Stomach smooth muscle (tissue), 2 donors: Measurements from ENCODE around the gene NUDT16L1.
"Not testable (repeated sequence)": the region's sequence is repeated elsewhere in the genome, so short reads cannot be mapped to it uniquely, and the experiment has no call there.

Source experiments
- H3K27ac ChIP-seq: one replicate; pipeline ENCODE4 v1.7.0; 2013; ENCODE audit warnings: mild to moderate bottlenecking, low read length, inconsistent platforms
- H3K27me3 ChIP-seq, 2 donors: one replicate each; pipeline ENCODE4 v1.7.0; 2013; ENCODE audit warnings: low read length in 2 of 2; ENCODE audit not compliant: insufficient read depth in 2 of 2, control insufficient read depth in 1 of 2
- H3K36me3 ChIP-seq, 2 donors: one replicate each; pipeline ENCODE4 v1.7.0; 2013; ENCODE audit warnings: low read length in 2 of 2; ENCODE audit not compliant: control insufficient read depth in 2 of 2, insufficient read depth in 2 of 2
- H3K4me1 ChIP-seq: one replicate; pipeline ENCODE4 v1.7.0; 2013; ENCODE audit warnings: low read length; ENCODE audit not compliant: control insufficient read depth, insufficient read depth
- H3K4me3 ChIP-seq, 2 donors: one replicate each; pipeline ENCODE4 v1.7.0; 2013; ENCODE audit warnings: low read length in 2 of 2
- H3K9ac ChIP-seq, 2 donors: one replicate each; pipeline ENCODE4 v1.7.0; 2013; ENCODE audit warnings: low read length in 2 of 2, mild to moderate bottlenecking in 1 of 2
- H3K9me3 ChIP-seq, 2 donors: one replicate each; pipeline ENCODE4 v1.7.0; 2013; ENCODE audit warnings: low read length in 2 of 2; ENCODE audit not compliant: control insufficient read depth in 2 of 2
- donor health status: healthy.
- donor health status: Pancreatic carcinoma.

Gene NUDT16L1

DNA sequence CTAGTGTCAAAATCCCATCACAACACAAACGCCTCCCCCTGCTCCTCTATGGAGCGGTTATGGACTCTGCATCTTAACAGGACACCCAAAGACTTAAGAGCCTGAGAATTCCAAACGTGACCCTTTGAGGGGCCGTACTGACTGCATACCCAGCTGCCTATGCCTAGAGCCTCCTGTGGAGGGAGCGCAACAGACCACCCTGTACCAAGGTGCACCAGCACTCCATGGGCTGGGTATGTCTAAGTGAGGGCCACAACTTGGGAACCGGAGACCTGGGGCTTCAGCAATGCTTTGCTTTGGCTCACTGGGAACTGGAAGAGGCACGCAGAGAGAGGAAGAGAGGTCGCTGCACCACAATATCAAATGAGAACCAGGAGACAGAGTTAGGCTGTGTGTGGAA lies 35.3 kb downstream of the NUDT16L1 start:
- H3K27ac ChIP-seq: no peak overlapping the region
- no peaks in the 10 kb centered on the region for H3K27me3 ChIP-seq

DNA sequence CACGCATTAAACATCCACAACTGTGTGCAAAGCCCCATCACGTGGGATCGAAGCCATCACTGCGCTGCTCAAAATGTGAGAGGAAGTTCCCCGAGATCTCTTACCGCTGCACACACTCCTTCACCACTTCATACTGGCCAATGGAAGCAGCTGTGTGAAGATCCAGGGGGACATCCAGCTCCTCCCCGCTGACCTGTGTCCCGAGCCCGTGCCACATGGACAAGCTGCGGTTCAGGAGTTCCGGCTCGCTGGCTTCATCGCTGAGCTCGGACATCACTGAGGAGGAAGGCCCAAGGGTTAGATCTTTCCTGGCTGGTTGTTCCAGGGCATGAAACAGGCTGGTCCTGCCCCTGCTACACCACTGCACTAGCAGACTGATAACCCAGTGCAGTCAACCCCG lies 36.5 kb downstream of the NUDT16L1 start:
- Histone ChIP-seq H3K9me3 (no peaks in the 10 kb centered on the region), H3K4me3 (no peak overlapping the region), H3K27me3 (no peaks in the 10 kb centered on the region), H3K27ac (no peak overlapping the region), H3K9ac (no peak overlapping the region), H3K4me1 (peaks cover 12% of the 10 kb centered on the region), H3K36me3 (peaks cover 18 to 33% of the 10 kb centered on the region in 2 donors)

More for the DNA sequence above, 35.3 kb downstream of the NUDT16L1 start:
- Histone ChIP-seq H3K9ac (no peak overlapping the region), H3K4me1 (peaks cover 9% of the 10 kb centered on the region), H3K36me3 (peaks cover 18 to 36% of the 10 kb centered on the region in 2 donors), H3K9me3 (no peaks in the 10 kb centered on the region), H3K4me3 (no peak overlapping the region)

DNA sequence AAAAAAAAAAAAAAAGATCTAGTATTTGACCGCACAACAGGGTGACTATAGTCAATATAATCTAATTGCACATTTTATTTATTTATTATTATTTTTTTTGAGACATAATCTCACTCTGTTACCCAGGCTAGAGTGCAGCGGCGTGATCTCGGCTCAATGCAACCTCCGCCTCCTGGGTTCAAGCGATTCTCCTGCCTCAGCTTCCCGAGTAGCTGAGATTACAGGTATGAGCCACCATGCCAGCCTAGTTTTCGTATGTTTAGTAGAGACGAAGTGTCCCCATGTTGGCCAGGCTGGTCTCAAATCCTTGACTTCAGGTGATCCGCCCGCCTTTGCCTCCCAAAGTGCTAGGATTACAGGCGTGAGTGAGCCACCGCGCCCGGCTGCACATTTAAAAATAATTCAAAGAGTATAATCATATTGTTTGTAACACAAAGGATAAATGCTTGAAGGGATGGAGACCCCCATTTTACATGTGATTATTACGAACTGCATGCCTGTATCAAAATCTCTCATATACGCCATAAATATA lies 39.9 kb downstream of the NUDT16L1 start:
- peak overlapping the region; percentile 69 to 78 for H3K9ac ChIP-seq
- peak overlapping the region; percentile 60 for H3K27ac ChIP-seq
- peaks cover 0 to 2% of the 10 kb centered on the region in 2 donors for H3K27me3 ChIP-seq
- peaks cover 10 to 15% of the 10 kb centered on the region in 2 donors for H3K36me3 ChIP-seq
- peak overlapping the region; percentile 87 to 95 for H3K4me3 ChIP-seq
- H3K9me3 ChIP-seq: no peaks in the 10 kb centered on the region
- peaks cover 17% of the 10 kb centered on the region for H3K4me1 ChIP-seq

DNA sequence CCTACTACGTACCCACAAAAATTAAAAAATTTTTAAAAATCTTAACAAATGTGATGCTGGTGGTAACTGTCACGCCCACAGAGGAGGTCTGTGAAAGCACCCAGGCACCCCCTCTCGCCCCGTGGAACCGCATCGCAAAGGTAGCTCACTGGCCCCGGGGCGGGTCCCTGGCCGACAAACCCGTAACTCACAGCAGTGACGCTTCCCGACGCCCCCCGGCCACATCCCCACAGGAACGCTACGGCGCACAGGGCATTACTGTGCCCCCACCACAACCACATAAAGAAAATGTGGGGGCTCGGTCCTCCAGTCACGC lies 40.3 kb downstream of the NUDT16L1 start:
- no peaks in the 10 kb centered on the region for H3K9me3 ChIP-seq
- H3K27me3 ChIP-seq: peaks cover 0 to 2% of the 10 kb centered on the region in 2 donors
- H3K9ac ChIP-seq: peak overlapping the region; percentile 69 to 78
- peak overlapping the region; percentile 60 for H3K27ac ChIP-seq
- peaks cover 8 to 12% of the 10 kb centered on the region in 2 donors for H3K36me3 ChIP-seq
- H3K4me1 ChIP-seq: peaks cover 17% of the 10 kb centered on the region
- peak overlapping the region; percentile 87 to 95 for H3K4me3 ChIP-seq

DNA sequence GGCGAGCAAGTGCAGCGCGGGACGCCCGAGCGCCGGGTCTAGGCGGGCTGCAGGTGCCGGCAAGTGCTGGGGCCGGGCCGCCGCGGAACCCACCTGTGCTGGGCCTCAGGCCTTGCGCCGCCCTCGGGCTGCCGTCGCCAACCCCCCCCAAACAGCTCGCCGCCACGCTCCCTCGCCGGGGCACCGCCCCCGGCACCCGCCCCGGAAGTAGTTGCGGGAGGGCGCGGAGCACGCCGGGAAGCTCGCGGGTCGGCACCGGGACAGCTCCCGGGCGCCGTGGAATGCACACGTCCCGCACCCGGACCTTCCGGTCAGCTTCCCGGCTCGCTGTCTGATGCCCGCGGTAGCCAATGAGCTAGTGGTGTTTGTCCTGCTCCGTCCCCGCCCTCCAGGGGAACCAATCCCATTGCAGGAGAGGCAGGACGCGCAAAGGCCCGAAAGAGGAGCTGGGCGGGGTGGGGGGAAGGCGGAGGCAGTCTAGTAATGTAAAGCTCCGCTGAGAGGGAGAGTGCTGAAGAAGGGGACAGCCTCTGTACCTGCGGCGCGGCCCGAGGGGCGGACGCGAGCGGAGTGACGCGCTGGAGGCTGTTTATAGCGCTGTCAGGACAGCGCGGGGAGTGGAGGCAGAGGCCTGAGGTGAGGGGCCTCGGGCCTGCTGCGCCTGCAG lies 40.8 kb downstream of the NUDT16L1 start, which contains the start of the genes ANKS3 and DNAAF8:
Gene ANKS3 (minus strand): TSS at position 209 of the 667 bp plus-strand sequence. CDS start 4,122 bp downstream, outside the sequence.
Gene DNAAF8 (plus strand): TSS at position 475 of the 667 bp plus-strand sequence. CDS start 1,978 bp downstream, outside the sequence.
- H3K9ac ChIP-seq: peak within 1 kb of the TSS; percentile 78 to 79
- H3K36me3 ChIP-seq: peaks cover 3 to 8% of the 10 kb centered on the region in 2 donors
- H3K27ac ChIP-seq: peak within 1 kb of the TSS; percentile 76
- H3K4me3 ChIP-seq: peak within 1 kb of the TSS; percentile 87 to 95
- H3K27me3 ChIP-seq: peaks cover 0 to 2% of the 10 kb centered on the region in 2 donors
- H3K4me1 ChIP-seq: peaks cover 17% of the 10 kb centered on the region
- H3K9me3 ChIP-seq: no peaks in the 10 kb centered on the region

DNA sequence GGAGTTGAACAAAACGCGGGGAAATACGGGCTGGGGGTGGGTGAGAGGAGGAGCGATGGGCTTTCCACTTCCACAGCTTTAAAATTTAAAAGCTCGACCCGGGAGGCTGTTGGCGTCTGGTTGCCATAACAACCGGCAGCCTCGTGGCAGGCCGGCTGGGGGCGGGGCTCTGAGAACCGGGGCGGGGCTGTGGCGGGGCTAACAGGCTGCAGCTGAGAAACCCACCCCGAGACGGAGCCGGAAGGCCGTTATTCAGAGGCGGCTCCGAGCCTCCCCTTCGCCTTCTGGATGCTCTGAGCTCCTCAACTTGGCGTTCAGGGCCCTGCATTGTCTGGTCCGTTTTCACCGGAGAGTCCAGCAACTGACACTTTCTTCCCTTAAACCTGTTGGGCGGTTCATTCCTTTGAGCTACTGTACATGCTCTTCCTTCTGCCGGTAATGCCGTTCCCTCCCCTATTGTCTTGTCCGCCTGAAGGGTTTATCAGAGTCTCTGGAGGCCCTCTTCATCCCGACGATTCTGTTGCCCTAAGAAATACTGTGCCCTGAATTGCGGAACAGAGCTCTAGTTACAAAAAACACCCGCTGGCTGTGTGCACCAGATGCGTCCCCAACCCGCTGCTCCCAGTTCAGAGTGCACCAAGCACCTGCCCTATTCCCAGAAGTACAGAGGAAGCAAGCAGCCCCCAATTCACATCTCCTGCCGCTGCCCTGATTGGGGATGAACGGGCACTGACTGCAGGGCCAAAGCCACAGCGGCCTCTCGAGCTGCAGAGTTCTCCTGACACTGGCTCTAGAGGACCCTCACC lies 41.6 kb downstream of the NUDT16L1 start:
- Histone ChIP-seq H3K9ac (peak overlapping the region; percentile 78 to 79), H3K27me3 (peaks cover 0 to 2% of the 10 kb centered on the region in 2 donors), H3K9me3 (no peaks in the 10 kb centered on the region), H3K4me3 (peak overlapping the region; percentile 87 to 95), H3K27ac (peak overlapping the region; percentile 76), H3K4me1 (peaks cover 17% of the 10 kb centered on the region), H3K36me3 (peaks cover 0 to 4% of the 10 kb centered on the region in 2 donors)

DNA sequence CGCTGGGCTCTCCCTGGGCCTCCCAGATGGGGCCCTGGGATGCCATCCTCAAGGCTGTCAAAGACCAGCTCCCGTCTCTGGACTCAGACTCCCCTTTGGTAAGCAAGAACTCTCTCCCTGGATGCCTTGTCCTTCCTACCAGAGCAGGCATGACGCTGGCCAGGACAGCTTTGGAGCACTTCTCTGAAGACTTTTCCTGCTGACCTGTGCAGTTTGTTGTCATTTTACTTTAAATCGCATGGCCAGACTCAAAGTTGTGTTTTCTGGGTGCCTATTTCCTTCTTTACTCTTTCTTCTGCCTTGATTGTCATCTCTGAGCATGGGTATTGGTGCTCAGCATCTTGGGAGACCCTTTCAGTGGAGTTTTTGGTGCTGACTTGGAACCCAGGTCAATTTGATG lies 43.2 kb downstream of the NUDT16L1 start:
- Histone ChIP-seq H3K4me3 (no peak overlapping the region), H3K4me1 (peaks cover 17% of the 10 kb centered on the region), H3K9me3 (no peaks in the 10 kb centered on the region), H3K9ac (no peak overlapping the region), H3K27me3 (peaks cover 0 to 2% of the 10 kb centered on the region in 2 donors), H3K27ac (no peak overlapping the region), H3K36me3 (no peaks in the 10 kb centered on the region)

DNA sequence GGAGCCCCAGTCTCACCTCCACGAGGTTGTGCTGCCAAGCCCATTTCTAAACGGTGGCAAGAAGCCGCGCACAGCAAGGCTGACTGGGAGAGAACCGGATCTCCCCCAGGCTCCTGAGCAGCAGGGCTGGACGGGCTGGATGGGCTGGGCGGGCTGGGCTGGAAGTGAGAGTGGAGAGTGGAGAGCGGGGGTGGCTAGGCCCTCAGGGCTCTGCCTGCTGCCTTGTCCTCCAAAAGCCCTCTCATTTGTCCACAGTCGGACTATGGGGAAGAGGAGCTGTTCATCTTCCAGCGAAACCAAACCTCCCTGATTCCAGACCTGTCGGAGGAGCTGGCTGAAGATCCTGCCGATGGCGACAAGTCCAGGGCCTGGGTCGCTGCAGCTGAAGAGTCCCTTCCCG lies 44.2 kb downstream of the NUDT16L1 start:
- Histone ChIP-seq H3K27me3 (peaks cover 0 to 2% of the 10 kb centered on the region in 2 donors), H3K4me3 (no peak overlapping the region), H3K4me1 (peaks cover 15% of the 10 kb centered on the region), H3K9me3 (no peaks in the 10 kb centered on the region), H3K27ac (no peak overlapping the region), H3K9ac (no peak overlapping the region), H3K36me3 (no peaks in the 10 kb centered on the region)

DNA sequence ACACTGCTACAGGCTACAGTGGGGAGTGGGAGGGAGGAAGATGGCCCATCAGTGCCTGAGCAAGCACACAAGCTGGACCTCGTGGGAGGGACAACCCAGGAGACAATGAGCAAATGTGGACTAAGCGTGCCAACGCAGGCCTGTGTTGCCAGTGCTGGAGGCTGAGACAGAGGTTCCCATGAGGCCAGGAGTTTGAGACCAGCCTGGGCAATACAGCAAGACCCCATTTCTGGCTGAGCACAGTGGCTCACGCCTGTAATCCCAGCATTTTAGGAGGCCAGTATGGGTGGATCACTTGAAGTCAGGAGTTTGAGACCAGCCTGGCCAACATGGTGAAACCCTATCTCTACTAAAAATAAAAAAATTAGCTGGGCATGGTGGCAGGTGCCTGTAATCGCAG lies 45.0 kb downstream of the NUDT16L1 start:
- not testable (repeated sequence) for H3K4me3 ChIP-seq, H3K9ac ChIP-seq, H3K9me3 ChIP-seq, H3K27ac ChIP-seq, H3K27me3 ChIP-seq, H3K36me3 ChIP-seq
- peaks cover 17% of the 10 kb centered on the region for H3K4me1 ChIP-seq

DNA sequence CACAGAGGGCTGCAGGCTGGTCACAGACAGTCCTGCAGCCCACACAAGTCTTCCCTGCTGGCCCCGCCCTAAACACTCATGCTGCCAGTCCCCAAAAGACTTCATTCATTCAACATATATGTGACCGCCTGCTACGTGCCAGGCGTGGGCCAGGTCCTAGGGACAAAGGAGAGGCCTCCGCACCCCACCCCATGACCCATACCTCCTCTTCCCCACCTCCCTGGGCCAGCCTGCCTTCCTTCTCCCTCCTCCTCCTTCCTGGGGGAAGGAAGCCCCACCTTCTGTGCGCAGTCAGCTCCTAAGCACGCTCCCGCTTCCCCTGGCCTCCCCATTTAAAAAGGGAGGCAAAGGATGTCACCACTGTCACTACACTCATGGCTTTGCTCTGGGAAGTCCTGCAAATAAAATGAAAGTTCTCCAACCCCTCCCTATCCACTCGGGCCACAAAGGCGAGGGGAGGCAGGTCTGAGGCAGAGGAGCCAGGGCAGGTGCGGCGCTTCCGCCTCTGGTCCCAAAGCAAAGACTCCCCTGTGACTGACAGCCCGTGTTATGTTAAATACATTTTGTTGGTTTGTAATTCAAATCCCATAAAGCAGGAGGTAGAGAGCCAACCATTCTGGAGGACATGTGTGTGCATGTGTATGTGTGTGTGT lies 50.0 kb downstream of the NUDT16L1 start:
- Histone ChIP-seq H3K9ac (no peak overlapping the region), H3K27me3 (no peaks in the 10 kb centered on the region), H3K9me3 (no peaks in the 10 kb centered on the region), H3K4me1 (peaks cover 22% of the 10 kb centered on the region), H3K27ac (no peak overlapping the region), H3K36me3 (no peaks in the 10 kb centered on the region), H3K4me3 (peak overlapping the region in 1 of 2 donors; percentile 40)
